HepG2 (cell line): Measurements from ENCODE around the gene KISS1R. TPM values are rescaled to one million over a fixed set of nuclear protein-coding genes. Genes with fewer than 3 reads are reported as not detected.

ENCODE experiments used
- GABPB1 ChIP-seq: IDR thresholded peaks from 2 replicates; pipeline ENCODE4 v1.6.1; 2016; ENCODE audit warnings: mild to moderate bottlenecking, missing genetic modification reagents, moderate library complexity, missing compliant biosample characterization
- JUN ChIP-seq: sonication (generic); formaldehyde crosslinking; IDR thresholded peaks from 2 replicates; pipeline ENCODE4 v1.4.0; 2020; ENCODE audit warnings: mild to moderate bottlenecking, missing genetic modification reagents
- RBM22 ChIP-seq: fragments of 200-400 bp; formaldehyde crosslinking; optimal IDR thresholded peaks from 2 replicates; pipeline ENCODE3; 2017; ENCODE audit warnings: mild to moderate bottlenecking, low read length, moderate library complexity
- ZNF678 ChIP-seq: sonication (generic); formaldehyde crosslinking; IDR thresholded peaks from 2 replicates; pipeline ENCODE4 v1.4.0; 2020; ENCODE audit warnings: mild to moderate bottlenecking, missing genetic modification reagents
- ZNF773 ChIP-seq: sonication (generic); formaldehyde crosslinking; IDR thresholded peaks from 2 replicates; pipeline ENCODE4 v1.4.0; 2020; ENCODE audit warnings: missing genetic modification reagents, borderline replicate concordance
- polyA plus RNA-seq, 8 experiments: library from polyadenylated mRNA; depleted of rRNA in 3 of 8; stranded (reverse) in 7 of 8; unstranded in 1 of 8; fragments of >200 nt; fragmentation: Illumina TruSeq in 4 of 8; extraction: Trizol in 4 of 8; gene quantifications; 2 replicates each; pipeline versions ENCODE4 v1.2.1 to v1.2.3, GENCODE V29; 2011 to 2016; ENCODE audit warnings: low read depth in 4 of 8, missing spikeins in 1 of 8, mixed read lengths in 1 of 8; ENCODE audit not compliant: insufficient read depth in 1 of 8
- total RNA-seq, 5 experiments: library from RNA; depleted of rRNA; stranded (reverse); fragments of >200 nt; fragmentation: Illumina TruSeq; extraction: Trizol; gene quantifications; 2 replicates each; pipeline ENCODE4 v1.2.3, GENCODE V29; 2016; ENCODE audit warnings: low read depth in 1 of 5
- TF ChIP-seq, protein P1 (sequence below): sonication (generic); formaldehyde crosslinking; IDR thresholded peaks from 2 replicates; pipeline ENCODE4 v1.8.1; 2023; ENCODE audit warnings: mild to moderate bottlenecking, moderate library complexity, missing genetic modification reagents
- TF ChIP-seq, protein P2 (sequence below): sonication (generic); formaldehyde crosslinking; IDR thresholded peaks from 2 replicates; pipeline ENCODE4 v1.8.1; 2023; ENCODE audit warnings: mild to moderate bottlenecking, missing genetic modification reagents, borderline replicate concordance
- TF ChIP-seq, protein P3 (sequence below): sonication (generic); formaldehyde crosslinking; IDR thresholded peaks from 2 replicates; pipeline ENCODE4 v1.8.0; 2022; ENCODE audit warnings: missing genetic modification reagents, low read depth, mild to moderate bottlenecking, borderline replicate concordance
- TF ChIP-seq, protein P4 (sequence below): sonication (generic); formaldehyde crosslinking; IDR thresholded peaks from 2 replicates; pipeline ENCODE4 v1.5.1; 2020; ENCODE audit warnings: missing genetic modification reagents, mild to moderate bottlenecking, borderline replicate concordance
- TF ChIP-seq, protein P5 (sequence below): sonication (generic); formaldehyde crosslinking; IDR thresholded peaks from 2 replicates; pipeline ENCODE4 v1.4.0; 2020; ENCODE audit warnings: mild to moderate bottlenecking, missing genetic modification reagents

KISS1R gene
- total and polyA plus RNA-seq, 2 of the 13 experiments (the other 11 are each of a cell fraction or from before 2014, with no cell fraction given): 1.1 to 10.2 TPM

DNA sequence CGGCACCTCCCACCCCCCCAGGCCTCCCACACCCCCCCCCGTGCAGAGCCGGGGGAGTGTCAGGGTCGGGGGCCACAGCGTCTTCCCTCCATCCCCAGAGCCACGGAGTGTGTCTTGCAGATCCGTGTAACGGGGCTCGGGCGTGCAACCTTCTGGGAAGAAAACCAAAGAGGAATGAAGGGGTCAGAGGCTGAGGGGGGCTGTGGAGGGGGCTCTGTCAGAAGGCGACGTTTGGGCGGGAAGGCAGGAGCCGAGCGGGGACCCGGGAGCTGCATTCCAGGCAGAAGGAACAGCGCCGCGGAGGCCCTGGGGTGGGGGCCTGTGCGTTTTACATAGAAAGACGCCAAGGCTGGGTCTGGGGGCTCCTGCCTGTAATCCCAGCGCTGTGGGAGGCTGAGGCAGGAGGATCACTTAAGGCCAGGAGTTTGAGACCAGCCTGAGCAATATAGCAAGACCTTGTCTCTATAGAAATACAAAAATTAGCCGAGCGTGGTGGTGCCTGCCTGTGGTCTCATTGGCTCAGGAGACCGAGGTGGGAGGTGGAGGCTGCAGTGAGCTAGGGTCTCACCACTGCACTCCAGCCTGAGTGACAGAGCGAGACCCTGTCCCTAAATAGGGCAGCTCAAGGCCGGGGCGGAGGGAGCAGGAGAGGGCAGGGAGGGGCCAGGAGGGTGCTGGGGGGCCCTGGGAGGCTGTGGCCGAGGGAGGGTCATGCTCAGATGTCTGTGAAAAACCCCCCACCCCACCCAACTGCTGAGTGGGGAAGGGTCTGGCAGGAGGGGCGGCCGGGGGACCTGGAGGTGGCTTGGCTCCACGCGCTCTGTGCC is 36.5 kb downstream of the KISS1R start (continued):
- TF ChIP-seq RBM22 (peak; percentile 58), ZNF773 (CRISPR knock-in tag) (no peak), JUN (CRISPR knock-in tag) (no peak), GABPB1 (CRISPR knock-in tag) (no peak; the same call in 1 of the 2 replicates), ZNF678 (CRISPR knock-in tag) (no peak)
- TF ChIP-seq, protein P1, sequence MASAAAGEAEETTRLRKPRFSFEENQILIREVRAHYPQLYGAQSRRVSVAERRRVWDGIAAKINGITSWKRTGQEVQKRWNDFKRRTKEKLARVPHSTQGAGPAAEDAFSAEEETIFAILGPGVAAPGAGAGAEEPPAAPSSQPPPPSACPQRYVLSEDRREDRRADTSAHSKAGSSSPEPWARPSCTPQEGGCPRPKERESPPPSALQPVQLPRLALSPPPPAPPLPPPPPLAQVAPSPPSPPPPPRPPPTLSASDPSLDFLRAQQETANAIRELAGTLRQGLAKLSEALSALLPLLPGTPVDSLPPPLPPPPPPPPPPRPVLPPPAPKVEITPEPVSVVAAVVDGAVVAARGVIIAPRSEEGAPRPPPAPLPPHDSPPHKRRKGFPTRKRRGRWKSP (CRISPR knock-in tag): 0 out of 2 replicates have a peak, but pooled peaks have one; percentile 36
- TF ChIP-seq, protein P2, sequence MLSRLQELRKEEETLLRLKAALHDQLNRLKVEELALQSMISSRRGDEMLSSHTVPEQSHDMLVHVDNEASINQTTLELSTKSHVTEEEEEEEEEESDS (CRISPR knock-in tag): no peak
- TF ChIP-seq, protein P3, sequence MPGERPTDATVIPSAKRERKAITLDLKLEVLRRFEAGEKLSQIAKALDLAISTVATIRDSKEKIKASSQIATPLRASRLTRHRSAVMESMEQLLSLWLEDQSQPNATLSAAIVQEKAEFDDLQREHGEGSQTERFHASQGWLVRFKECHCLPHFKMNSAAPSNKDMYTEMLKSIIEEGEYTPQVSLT (CRISPR knock-in tag): no peak
- TF ChIP-seq, protein P4, sequence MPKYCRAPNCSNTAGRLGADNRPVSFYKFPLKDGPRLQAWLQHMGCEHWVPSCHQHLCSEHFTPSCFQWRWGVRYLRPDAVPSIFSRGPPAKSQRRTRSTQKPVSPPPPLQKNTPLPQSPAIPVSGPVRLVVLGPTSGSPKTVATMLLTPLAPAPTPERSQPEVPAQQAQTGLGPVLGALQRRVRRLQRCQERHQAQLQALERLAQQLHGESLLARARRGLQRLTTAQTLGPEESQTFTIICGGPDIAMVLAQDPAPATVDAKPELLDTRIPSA (CRISPR knock-in tag): no peak
- TF ChIP-seq, protein P5, sequence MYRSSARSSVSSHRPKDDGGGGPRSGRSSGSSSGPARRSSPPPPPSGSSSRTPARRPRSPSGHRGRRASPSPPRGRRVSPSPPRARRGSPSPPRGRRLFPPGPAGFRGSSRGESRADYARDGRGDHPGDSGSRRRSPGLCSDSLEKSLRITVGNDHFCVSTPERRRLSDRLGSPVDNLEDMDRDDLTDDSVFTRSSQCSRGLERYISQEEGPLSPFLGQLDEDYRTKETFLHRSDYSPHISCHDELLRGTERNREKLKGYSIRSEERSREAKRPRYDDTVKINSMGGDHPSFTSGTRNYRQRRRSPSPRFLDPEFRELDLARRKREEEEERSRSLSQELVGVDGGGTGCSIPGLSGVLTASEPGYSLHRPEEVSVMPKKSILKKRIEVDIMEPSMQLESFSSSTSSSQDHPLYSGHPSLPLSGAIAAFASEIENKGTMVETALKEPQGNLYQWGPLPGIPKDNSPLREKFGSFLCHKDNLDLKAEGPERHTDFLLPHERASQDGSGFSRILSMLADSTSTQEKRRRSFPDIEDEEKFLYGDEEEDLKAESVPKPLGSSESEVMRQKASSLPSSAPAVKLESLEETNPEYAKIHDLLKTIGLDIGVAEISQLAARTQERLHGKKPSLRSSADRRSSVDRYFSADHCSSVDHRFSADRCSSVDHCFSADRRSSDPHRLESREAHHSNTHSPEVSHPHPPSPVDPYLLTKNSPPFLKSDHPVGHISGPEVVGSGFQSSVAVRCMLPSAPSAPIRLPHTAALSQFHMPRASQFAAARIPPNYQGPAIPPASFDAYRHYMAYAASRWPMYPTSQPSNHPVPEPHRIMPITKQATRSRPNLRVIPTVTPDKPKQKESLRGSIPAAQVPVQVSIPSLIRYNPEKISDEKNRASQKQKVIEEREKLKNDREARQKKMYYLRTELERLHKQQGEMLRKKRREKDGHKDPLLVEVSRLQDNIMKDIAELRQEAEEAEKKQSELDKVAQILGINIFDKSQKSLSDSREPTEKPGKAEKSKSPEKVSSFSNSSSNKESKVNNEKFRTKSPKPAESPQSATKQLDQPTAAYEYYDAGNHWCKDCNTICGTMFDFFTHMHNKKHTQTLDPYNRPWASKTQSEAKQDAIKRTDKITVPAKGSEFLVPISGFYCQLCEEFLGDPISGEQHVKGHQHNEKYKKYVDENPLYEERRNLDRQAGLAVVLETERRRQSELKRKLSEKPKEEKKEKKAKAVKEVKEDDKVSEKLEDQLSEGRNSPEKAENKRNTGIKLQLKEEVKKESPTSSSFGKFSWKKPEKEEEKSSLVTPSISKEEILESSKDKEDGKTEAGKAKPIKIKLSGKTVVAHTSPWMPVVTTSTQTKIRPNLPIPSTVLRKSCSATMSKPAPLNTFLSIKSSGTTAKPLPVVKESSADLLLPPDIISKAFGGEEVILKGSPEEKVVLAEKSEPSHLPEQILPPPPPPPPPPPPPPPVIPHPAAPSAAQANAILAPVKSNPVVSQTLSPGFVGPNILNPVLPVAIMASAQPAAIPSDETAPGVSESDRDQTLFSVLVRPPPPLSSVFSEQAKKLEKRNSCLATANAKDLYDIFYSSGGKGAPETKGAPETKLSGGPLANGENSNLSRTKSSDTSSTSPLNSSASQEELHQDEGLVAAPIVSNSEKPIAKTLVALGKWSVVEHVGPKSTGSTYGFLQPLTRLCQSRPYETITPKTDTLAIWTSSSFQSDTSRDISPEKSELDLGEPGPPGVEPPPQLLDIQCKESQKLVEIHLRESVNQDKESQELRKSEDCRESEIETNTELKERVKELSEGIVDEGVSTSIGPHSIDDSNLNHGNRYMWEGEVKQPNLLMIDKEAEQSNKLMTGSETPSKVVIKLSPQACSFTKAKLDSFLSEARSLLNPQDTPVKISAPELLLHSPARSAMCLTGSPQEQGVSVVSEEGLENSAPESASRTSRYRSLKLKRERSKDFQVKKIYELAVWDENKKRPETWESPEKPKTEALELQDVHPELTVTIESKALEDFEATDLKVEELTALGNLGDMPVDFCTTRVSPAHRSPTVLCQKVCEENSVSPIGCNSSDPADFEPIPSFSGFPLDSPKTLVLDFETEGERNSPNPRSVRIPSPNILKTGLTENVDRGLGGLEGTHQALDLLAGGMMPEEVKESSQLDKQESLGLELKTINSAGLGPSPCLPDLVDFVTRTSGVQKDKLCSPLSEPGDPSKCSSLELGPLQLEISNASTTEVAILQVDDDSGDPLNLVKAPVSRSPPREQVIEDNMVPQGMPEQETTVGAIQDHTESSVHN: no peak
- TF ChIP-seq, all 625 proteins: peak for 21
